GM19455 (cell line): ENCODE data around the gene BPIFA2.
"Not testable (repeated sequence)": the region's sequence is repeated elsewhere in the genome, so short reads cannot be mapped to it uniquely, and the experiment has no call there.

Source experiments
- ATAC-seq: cut with Tn5 transposase; IDR thresholded peaks from one replicate; pipeline ENCODE4 v1.9.1; 2021; ENCODE audit not compliant: unreplicated experiment

Gene BPIFA2

GRCh38 chr20:33167859-33168258 lies at the start of gene BPIFA2:
Gene BPIFA2, plus strand, starts transcription at chr20:33168159. Its CDS starts 987 bp downstream, at chr20:33169146.
- ATAC-seq, result no peak

DNA sequence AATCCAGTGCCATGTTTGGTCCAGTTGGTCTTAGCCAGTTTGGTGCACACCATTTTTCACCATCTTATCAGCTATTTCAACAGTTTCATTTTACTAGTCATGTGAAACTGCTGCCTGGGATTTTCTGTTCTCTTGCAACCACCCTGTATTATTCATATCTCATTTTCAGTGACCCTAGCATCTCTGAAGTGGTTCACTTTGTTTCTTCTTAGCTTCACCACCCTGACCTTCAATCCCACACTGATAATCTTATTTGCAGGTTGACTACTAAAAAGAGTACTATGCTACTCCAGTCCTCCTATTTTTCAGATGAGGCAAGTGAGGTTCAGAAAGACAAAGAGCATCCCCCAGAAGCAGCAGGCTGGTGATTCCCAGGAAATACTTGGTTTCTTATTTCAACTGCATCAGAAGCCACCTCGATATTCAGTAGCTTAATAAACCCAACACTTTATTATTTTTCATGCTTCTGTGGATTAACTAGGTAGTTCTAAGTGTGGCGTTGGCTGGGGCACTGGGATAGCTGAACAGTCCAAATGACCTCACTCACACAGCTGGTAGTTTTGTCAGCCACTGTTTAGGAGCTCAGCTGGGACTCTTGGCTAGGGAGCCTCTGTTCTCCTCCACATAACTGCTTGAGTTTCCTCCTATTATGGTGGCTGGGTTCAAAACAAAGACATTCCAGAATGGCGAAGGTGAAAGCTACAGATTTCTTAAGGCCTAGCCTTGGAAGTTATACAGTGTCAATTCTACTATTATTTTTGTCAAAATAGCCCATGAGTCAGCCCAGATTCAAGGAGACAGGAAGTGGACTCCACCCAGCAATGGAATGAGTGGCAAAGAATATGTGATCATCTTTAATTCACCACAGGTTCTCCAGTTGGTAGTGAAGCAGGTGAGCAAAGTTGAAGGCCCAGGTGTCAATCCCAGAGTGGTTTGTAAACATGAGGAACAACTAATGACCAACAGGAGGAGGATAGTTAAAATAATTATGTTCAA lies 47.9 kb upstream of the BPIFA2 start:
- ATAC-seq, result no peak

- no peak for ATAC-seq
Observed at GRCh38 chr20:33120934-33121333, 47.0 kb upstream of the BPIFA2 start.

- not testable (repeated sequence) for ATAC-seq
Observed at GRCh38 chr20:33122297-33122696, 45.7 kb upstream of the BPIFA2 start.

DNA sequence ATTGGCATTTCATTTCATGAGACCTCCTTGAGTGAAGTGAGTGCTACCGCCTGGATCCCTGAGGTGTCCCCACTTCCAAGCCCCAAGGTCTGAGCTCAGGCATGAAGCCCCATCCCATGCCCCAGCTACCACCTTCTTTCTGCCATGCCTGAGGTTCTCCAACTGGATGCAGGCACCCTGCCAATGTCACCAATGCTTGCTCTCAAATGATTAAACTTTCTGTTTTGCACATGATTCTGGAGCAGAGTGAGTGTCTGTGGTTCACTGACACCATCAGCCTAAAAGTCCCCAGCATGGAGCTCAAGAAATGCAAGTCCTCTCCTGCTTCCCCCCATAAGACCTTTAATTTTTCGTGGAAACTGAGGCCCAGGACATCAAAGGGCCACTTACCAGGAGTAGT lies 43.7 kb upstream of the BPIFA2 start:
- no peak for ATAC-seq

DNA sequence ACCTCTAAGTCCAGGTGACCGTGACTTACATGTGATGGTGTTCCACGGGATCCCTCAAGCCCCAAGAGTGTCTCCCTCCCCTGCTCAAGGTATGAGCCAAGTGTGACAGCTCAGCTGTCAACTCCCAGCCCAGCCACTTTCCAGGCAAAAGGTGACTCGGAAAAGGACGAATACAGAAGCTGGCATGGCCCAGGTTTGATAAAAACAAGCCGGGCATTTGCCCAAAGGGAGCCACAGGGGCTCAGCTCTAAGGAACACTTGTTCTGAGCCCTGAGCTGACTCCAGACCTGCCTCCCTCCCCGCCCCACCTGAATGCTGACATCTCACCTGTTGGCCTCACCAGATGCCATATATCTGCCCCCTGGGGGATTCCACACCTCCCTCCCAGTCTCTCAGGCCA lies 43.0 kb upstream of the BPIFA2 start:
- ATAC-seq, result no peak

DNA sequence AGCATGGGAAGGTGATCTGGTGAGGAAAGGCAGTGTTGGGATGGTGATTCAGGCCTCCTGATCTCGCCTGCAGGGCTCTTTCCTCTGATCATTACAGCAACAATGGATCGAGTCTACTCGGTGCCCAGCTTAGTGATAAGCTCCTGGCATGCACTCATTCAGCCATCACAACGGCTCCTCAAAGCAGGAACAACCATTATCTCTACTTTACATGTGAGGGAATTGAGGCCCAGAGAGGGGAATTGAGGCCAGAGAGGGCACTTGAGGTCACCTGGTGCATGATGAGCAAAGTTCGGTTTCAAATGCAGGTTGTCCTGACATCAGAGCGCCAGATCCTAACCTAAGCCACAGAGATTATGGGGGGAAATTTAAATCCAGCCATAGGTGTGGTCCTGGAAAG lies 42.0 kb upstream of the BPIFA2 start:
- ATAC-seq, result no peak

DNA sequence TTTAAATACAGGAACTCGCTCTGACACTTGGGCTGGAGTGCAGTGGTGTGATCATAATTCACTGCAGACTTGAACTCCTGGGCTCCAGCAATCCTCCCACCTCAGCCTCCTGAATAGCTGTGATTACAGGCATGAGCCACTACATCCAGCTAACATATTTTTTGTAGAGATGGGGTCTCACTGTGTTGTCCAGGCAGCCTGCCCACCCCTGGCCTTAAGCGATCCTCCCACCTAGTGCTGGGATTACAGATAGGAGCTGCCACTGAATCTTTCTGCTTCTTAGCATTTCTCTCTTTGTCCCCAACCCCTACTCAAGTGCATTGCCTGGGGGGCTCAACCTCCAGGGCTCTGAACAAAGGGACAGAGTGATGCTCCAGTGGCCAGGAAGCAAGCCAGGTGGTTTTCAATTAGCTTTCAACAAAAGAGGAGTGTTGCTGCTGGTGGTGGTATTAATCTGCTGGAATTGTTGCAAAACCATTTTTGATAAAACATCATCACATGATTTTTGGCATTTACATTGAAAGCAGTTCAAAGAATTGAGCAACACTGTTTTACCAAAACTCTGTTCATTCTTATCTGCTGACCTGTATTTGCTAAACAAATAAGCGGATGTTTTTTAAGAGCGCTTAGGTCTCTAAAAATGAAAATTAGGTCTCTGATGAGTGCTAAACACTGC lies 40.4 kb upstream of the BPIFA2 start:
- no peak for ATAC-seq

- no peak for ATAC-seq
Observed at GRCh38 chr20:33130568-33131061, 37.3 kb upstream of the BPIFA2 start.

GRCh38 chr20:33131949-33132473 lies 35.9 kb upstream of the BPIFA2 start:
- ATAC-seq, result no peak

DNA sequence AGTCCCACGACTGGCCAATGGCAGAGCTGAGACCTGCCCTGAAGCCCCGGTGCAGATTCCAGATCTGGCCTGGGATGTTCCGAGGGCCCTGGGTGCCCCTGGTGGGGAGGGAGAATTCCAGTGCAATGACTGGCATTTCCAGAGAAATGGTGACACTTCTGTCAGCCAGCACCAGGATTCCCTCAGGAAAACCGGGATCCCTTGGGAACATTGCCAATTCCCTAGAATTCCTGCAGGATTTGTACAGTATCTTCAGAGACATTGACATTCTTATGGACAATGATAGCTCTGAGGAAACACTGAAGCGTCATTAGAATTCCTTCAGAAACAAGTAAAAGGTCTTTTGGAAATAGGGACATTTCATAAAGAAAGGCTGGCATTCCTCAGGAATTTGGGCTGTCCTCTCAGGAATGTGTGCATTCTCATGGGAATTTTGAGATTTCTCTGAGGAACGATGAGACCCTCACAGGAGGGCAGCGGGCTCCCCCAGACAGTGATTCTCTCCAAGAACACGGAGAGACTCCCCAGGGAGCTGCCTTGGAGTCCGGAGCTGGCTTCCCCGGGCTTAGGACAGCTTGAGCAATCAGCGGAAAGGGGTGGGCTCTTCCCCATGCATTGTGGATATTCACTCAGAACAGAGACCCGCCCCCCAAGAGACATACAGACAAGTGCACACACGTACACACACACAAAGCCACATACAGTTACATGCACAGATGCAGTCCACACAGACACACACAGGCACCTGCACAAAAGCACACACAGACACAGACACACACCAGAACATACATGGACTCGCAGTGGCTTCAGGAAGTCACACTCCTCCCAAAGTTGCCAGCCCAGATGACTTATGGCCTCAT lies 35.2 kb upstream of the BPIFA2 start:
- ATAC-seq, result no peak

DNA sequence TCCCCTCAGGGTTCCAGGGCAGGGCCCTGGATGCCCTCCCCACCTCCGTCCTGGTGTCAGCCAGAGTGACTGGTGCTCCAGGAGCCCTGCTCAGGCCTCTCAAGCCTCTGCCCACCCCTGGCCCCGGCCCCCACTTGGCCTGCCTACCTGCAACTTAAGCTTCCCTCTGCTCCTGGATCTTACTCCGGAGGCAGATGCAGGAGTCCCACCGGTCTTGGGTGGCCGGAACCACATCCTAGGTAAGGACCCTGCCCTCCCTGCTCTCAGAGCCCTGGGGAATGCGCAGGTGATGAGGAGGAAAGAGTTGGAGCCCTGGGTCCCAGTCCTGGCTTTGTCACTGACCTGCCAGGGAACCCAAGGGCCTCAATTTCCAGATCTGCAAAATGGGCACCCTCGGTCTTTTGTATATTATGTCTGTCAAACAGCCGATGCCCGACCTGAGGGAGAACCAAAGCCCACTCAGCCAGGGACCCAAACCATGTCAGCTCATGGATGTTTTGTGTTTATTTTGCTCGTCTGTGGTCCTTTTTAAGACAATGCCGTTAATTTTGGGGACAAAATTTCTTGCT lies 34.5 kb upstream of the BPIFA2 start:
- no peak for ATAC-seq

- ATAC-seq, result no peak
Observed at GRCh38 chr20:33137195-33137594, 30.8 kb upstream of the BPIFA2 start.

DNA sequence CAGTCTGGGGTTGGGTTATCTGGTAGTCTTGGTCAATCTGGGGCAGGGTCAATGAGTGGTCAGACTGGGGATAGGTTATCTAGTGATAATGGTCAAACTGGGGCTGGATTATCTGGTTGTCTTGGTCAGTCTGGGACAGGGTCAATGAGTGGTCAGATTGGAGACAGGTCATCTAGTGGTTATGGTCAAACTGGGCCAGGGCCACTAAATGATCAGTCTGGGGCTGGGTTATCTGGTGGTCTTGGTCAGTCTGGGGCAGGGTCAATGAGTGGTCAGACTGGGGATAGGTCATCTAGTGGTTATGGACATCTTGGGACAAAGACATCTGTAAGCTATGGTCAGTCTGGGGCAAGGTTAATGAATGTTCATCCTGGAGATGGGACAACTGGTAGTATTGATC lies 28.5 kb upstream of the BPIFA2 start:
- no peak for ATAC-seq

- no peak for ATAC-seq
Observed at GRCh38 chr20:33145521-33145920, 22.4 kb upstream of the BPIFA2 start.

GRCh38 chr20:33147299-33147698 lies 20.7 kb upstream of the BPIFA2 start:
- no peak for ATAC-seq

DNA sequence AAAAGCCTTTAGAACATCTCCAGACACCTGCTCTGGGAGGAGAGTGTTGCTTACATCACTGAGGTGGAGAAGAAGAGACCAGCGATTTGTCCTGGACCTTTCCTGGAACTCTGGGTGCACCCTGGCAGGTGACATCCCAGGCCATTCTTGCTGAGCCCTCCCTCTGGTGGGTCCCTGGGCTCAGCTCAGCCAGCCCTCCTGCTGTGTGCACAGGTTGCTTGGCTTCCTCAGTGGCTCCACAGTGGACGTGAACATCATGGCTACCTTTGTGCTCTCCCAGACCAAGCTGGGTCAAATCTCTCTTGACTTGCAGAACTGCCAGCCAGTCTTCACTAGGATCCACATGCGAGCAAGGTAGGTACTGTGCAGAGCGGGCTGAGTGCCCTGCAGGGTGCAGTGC lies 19.9 kb upstream of the BPIFA2 start:
- ATAC-seq, result no peak

DNA sequence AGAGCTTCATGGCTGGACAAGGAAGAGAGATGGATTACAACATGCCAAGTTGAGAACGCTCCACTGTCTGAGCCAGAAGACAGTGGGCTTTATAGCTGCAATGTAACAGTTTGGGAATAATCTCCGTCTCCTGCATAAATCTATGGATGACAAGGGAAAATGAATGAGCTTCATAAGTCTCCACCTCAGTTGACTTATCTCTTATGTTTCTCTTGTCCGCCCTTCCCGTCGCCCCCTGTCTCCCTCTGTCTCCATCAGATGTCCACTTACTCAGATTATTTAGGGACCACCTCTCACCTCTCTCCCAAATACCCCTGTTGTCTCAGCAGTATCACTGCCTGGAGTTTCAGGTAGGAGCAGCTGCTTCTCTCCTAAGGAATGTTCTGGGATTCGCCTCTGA lies 13.7 kb upstream of the BPIFA2 start:
- no peak for ATAC-seq

DNA sequence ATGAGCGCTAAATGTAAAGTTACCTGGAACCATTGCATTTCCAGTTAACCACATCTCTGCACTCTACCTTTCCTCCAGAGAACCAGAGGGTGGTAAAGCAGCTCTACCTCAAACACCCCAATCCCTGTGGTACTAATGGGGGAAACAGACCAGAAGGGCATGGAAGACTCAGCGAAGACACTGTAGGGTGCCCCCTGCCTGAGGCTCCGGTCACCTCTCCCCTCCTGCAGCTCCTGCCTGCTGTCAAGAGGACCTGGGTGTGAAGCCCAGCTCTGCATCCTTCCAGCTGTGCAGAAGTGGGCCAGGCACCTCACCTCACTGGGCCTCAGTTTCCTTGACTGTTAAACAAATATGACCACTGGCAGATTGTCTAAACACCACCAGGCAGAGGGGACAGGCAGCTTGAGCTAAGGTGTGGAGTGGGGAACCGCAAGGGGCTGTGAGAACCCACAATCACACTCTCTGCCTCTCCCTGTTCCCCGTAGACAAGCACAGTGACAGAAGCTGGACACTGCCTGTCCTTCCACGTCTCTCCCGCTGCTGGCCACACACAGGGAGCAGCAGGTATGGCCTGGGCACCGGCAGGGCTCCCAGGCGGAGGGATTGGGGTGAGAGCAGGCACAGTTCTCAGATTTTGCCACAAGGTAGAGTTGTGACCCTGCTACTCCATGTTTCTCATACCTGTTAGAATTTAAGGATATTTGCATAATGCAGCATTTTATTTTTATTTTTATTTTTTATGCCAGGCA lies 9.1 kb upstream of the BPIFA2 start:
- no peak for ATAC-seq

GRCh38 chr20:33159713-33160112 lies 8.2 kb upstream of the BPIFA2 start:
- no peak for ATAC-seq
